Activated CD4-positive, alpha-beta T cell treated with anti-CD3 and anti-CD28 coated beads, Interleukin-2, amount 50 U/mL, for 24 hours (primary cell): Measurements from ENCODE around the gene ROBO1.

Source experiments
- DNase-seq, 2 donors: peaks; one replicate each; pipeline ENCODE4 v3.0.0-alpha.2; 2020; ENCODE audit warnings: low read depth in 1 of 2, low spot score in 1 of 2

ROBO1 gene

DNA sequence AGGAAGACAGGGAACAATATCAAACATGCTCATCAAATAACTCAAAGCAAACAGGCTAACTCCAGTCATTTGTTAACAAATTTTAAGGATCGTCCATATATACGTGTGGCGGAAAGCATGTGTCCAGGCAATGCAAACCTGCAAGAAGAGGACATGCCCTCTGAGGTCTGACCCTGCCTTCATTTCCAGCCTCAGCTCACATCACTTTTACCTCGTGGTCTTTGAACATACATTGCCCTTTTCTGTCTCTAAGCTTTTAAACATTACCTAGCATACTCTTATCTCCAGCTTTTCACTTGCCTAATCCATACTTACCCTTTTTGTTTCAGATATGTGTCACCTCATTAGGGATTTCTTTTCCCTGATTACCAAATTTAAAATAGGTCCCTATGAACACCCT, 944.4 kb downstream of the ROBO1 start:
- no peak for DNase-seq

DNA sequence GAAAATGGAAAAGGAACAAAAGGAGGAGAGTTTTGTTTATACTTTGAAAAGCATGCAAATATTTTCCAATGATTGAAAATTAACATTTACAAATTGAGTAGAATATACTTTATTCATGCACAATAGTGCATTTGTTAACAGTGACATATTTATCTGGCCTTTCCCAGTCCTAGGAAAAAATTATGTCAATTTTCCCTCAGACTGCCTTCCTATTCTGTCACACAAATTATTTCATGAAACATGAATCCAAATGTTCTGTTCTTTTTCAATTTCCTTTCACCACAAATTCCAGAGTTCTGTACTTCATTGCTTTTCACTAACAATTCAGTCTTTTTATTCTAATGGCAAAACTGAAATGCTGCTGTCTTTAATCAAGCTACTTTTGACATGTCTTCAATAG, 945.1 kb downstream of the ROBO1 start:
- DNase-seq, result no peak

DNA sequence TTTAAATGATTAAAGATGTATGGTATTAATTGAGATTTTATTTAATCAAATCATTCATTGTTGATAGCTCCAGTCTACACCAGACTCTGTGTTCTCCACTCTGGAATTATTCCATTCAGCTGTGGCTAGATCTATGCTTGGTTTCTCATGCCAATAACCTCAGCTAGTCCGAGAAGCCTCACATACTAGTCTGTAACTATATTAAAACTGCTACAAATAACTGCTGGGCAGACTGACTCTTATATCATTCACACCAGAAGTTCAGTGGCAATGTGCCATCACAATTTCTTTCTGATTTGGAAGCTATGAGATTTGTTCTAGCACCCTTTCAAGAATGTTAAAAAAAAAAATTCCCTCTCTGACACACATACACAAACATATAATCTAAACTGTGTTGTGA, 947.3 kb downstream of the ROBO1 start:
- no peak for DNase-seq

DNA sequence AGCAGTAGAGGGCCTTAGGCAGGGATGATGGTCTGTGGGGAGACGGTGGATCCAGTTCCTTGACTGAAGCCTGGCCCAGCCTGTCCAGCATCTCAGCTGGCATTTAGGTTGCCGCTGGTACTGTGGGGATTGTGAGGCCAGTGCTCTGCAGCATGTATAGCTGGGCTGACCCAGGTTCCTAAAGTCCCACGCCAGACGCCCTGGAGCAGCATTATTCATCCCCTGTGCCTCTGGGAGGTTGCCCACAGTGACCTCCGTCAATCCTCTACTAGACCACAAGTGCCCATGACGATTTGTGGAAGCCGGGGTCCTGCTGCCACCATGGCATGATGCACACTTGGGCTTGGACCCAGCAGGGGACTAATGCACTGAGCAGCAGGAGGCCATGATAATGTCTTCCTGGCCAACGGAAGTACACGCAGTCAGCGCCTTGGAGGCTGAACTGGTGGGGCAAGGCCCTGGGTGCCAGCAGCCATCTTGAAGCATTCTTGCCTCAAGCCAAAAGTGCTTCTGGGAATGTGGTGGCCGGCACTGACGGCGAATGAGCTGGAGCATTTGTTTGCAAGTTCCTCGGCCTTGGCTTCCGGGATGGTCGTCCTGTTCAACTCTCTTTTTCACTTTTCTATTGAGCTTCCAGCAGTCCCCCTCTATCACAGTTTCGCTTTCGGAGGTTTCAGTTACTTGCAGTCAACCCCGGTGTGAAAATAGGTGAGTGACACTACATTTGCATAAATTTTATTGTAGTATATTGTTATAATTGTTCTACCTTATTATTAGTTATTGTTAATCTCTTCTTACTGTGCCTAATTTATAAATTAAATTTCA, 949.4 kb downstream of the ROBO1 start:
- no peak for DNase-seq

DNA sequence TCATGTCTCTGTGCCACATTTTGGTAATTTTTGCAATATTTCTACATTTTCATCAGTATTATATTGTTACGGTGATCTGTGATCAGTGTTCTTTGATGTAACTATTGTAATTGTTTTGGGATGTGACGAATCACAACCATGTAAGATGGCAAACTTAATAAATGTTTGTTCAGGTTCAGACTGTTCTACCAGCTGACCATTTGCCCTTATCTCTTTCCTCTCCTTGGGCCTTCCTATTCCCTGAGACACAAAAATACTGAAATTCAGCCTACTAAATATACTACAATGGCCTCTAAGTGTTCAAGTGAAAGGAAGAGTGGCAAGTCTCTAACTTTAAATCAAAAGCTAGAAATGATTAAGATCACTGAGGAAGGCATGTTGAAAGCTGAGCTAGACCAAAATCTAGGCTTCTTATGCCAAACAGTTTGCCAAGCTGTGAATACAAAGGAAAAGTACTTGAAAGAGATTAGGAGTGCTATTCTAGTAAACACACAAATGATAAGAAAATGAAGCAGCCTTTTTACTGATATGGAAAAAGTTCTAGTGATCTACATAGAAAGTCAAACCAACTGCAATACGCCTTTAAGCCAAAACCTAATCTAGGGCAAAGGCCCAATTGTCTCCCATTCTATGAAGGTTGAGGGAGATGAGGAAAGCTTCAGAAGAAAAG, 952.8 kb downstream of the ROBO1 start:
- no peak for DNase-seq

DNA sequence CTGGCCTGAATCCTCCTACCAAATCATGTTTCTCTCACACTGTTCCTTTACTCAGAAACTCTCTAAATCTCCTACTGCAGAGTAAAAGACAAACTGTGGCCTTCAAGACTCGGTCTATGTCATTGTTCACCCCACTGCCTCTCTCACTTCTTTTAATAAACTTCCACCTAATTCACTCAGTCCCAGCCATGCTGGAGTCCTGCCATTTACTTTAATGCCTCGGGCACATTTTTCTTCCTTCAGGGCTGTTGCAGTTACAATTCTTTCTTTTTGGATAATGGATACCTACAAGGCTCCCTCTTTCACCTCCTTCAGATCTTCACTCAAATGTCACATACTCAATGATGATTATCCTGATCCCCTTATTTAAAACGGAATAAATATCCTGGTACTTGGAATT, 955.6 kb downstream of the ROBO1 start:
- no peak for DNase-seq

DNA sequence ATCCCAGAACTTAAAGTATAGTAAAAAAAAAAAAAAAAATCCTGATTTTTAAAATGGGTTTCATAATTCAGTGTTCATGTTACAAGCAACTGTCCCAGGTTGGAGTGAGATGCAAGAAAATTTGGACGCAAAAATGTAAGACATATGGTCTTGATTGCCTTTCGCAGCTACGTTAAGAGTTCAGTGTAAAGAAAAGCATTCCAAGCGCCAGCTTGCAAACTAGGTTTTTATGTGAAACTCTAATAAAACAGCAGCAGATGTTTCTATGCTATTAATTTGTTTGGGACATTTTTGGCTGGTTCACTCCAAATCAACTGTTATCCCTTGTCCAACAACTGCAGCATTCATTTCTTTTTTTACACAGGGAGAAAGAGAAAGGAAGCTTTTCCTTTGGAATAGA, 957.8 kb downstream of the ROBO1 start:
- no peak for DNase-seq

DNA sequence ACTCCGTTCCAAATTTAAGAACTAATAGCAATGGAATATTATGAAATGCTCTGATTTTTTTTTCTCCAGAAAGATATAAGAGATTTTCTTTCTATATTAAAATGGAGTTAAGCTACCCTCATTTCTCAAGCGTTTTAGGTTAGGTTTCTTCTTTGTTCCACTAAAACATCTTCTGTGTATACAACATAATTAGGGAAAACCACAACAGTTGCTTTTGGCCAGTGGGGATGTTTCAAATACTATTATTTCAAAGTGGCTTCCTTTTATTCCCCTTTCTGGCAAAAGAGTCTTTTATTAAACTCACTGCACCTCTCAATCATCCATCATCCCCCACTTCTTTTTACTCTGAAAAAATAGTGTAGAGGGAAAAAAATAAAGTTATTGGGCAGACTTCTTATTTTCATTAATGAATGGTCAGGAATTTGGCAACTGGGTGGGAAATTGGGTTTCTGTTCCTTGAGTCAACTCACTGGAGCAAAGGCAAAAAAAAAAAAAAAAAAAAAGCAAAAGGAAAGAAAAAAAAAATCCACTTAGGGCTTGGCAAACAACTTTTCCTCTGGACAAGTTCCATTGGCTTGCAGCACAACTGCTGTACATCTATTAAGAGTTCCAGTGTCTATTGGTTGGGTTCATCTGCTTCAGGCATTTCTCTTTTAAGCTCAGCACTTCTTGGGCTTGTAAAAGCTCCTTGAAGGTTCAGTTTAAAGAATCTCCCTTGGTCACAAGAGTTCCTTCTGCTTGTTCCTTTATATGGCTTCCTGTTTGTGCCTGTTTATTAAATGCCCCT, 963.4 kb downstream of the ROBO1 start:
- DNase-seq, result no peak

DNA sequence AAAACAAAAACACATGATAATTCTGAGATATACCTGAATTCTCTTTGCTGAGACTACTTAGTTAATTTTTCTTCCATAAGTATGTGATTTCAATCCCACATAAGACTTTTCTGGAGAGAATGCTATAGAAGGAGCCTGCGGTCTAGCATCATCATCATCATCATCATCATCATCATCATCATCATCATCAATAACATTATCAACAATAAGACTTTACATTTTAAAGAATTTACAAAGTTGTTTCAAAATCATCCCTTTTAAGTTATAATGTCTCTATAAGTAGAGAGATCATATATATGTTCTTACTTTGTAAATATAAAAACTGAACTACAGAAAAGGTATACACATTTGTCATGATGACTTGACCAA, 965.3 kb downstream of the ROBO1 start:
- DNase-seq, result no peak

DNA sequence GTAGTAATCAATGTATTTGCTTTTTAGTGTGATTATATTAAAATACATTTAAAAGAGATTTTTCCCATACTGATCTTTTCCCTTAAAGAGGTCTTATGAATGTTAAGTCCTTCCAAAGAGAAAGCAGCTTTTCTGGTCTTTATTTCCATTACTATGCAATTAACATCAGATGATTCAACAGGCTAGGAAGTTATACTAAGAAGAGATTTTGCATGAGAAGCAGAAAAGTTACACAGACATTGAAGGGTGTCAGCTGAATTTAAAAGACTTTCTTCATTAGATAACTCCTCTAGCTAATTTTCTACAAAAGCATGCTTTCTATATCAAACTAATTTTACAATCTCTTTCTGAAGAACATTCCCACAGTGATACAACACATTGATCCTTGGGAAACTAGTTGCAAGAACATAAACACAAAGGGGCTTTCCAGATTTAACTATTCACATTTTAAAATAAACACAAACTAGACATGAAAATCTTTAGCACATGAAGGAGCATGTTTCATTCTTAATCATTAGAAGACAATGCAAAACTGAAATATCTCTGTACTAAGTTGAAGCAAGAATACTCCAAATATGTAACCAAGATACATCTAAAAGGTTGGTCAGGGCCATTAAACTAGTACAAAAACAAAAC, 965.8 kb downstream of the ROBO1 start:
- no peak for DNase-seq

DNA sequence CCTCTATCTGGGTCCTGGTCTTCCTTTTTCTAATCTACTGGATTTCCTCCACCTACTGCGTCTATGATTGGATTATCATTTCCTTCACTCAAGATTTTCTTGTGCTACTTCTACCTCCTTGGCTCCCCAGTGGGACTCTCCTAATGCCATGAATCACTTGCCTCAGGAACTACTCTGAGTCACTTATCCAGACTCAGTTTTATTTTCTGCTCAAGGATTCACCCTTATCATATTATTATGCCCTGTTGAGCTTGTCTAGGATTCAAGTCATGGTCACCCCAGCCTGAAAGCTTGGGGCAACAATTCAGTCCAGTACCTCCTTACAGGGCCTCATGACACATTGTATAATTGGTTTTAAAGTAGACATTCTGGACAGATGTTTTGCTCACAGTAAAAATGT, 968.1 kb downstream of the ROBO1 start:
- no peak for DNase-seq

DNA sequence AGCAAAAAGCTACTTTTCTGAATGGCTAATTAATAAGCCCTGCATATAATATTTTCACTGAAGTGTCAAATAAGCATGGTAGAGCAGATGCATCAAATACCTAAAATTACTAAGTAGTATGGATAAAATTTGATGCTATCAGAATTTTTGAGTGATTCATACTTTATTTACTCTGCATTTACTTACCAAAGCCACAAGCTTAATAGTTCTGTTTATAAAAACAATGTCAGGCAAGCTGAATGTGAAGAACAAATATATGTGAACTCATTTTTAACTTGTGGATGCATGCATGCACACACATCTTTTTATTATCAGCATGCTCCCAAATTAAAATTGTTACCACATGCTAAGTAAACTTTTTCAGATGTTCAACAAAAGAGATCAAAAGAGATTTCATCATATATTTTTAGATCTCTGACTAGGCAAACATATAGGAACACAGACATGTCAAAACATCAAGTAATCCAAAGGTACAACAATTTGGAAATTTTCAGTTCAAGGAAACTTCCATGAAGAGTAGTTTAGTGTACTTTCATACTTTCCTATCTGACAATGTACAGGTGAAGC, 969.4 kb downstream of the ROBO1 start:
- no peak for DNase-seq

DNA sequence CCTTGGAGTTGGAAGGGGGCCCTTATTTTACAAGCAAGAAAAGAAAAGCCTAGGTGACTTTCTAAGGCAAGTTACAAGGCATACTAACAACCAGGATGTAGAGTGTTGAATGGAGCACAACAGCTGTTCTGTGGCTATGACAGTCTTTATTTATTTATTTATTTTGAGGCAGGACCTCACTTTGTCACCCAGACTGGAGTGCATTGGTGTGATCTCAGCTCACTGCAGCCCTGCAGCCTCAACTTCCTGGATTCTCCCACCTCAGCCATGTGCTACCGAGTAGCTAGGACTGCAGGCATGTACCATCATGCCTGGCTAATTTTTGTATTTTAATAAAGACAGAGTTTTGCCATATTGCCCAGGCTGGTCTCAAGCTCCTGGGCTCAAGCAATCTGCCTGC, 973.4 kb downstream of the ROBO1 start:
- no peak for DNase-seq

DNA sequence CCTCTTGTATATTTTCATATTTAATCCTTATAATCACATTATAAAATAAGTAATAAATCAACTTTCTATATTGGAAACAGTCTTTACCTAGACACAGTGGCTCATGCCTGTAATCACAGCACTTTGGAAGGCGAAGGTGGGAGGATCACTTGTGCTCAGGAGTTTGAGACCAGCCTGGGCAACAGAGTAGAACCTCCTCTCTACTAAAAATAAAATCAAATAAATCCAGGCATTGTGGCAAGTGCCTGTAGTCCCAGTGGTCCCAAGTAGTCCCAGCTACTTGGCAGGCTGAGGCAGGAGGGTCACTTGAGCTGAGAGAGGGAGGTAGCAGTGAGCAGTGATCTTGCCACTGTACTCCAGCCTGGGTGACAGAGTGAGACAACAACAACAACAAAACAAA, 975.1 kb downstream of the ROBO1 start:
- DNase-seq, result no peak

DNA sequence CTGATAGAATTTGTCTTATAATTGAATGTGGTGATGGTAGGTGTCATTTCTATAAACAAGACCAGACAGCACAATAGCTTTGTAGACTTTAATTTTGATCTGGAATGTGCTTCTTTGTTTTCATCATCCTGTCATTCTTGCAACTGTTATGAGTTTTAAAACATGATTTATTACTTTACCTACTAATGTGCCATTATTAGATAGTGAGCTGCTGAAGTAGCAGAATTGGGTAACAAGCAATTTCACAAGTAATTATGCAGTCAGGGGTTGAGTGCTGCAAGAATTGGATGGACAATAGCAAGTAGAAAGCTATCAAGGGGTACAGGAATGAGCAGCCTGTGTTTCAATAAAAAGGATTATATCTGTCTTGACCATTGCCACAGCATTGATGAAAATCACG, 975.6 kb downstream of the ROBO1 start:
- DNase-seq, result no peak

DNA sequence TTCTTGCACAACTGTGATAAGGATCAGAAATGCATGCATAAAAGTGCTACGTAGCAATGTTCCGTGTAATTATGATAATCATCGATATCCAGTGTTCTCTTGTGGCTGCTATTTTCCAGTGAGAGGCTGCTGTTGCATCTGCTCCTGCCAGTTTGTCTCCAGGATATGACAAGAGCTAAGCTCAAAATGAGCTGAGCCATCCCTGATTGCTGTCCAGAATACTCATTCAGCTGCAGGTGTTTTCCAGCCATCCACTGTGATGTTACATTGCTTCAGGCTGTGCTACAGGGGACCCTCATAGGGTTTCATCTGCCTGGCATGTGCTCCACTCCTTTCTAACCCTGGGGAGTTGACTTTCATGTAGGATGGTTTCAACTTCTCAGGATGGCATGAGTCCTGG, 976.0 kb downstream of the ROBO1 start:
- no peak for DNase-seq

DNA sequence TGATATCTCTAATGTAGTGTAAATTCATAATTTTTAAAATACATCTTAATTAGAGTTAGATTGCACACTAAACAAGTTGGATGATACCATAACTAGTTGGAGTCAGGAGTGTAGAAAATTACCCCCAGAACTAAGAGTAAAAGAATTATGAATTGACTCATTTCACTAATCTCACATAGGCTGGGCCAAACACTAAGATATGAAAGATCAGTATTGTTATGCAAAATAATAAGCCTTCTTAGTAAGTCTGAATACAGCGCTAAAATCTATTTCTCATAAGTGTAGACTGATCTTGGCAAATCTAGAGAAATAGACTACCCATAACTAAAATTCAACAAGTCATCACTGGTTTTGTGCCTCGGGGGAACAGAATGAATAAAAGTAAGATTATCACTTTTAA, 979.0 kb downstream of the ROBO1 start:
- no peak for DNase-seq

DNA sequence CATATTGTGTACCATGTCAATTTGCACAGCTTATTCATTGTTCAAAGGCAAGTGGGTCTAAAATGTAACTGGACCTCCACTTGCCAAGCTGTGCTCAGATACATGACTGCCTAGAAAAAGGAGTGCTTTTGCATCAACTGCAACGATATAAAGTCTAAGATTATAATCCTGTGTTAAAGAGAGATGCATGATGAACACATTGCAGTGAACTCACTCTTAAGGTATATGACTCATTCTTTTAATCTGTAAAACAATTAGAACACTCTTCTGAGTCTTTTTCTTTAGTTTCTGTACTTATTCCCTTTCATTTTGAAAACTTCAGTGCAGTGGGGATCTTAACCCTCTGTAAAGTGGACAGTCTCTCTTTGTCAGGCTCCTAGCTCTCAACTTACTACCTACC, 982.8 kb downstream of the ROBO1 start:
- no peak for DNase-seq

DNA sequence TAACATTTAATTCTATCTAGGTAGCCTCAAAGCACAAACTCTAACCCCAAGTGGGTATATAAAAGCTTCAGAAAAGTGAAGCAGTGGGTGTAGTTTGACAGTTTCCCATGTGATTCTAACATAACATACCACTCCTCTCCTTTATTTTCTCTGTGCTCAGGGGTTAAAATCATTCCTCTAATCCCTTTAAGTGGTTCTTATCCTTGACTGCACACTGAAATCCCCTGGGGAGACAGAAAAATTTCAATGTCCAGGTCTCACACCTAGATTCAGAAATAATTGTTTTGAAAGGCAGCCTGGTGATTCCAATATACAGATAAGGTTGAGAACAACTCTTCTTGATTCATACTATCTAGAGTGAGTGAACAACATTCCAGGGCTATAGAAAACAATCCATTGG, 986.4 kb downstream of the ROBO1 start:
- DNase-seq, result no peak

DNA sequence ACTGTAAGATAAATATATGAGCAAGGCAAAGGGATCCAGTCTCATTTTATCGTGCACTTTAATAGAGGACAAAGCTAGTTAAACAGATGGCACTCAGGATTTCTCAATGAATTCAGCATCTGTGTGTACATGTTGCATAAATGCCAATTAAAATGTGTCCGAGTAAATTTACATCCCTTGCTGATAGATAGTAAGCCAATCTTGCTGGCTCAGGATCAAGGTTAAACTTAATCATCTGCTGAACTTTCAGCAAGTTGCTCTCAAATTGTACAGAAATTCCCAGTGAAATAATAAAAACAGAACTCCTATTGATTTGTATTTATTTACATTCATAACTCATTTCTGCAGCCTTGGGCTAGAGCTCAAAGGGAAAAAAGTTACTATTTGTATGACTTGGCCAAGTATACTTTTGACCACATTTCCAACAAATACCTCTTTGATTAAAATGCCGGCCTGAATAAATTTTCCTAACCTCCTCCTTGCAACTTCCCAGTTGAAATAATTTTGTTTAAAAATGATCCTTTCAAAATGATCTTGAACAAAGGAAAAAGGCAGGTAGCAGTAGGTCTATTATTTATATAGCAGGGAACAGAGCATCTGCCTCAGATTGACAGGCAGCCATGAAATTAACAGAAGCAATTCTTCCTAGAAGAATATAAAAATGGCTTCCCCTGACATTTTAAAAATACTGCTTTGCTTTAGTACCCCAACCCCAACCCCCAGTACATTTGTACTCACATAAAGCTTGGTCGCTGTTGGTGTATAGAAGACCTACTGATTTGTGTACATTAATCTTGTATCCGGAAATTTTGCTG, 1001.9 kb downstream of the ROBO1 start:
- DNase-seq, result no peak

DNA sequence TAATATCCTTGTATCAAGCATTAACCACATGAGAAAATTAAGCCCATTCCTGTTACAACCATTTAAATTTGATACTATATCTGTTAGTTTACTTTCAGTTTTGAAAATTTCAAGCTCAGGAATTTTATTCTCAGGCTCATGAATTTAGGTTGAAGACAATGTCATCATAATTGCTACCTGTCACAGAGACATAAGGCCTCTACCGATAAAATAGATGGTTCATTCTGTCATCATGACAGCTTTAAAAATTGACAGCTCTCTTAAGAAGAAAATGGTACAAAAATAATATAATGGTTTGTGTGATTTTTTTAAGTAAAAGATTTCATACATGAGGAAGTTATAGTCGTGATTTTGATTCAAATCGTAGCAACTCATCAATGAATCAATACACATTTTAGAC, 1003.2 kb downstream of the ROBO1 start:
- DNase-seq, result no peak
